Neural cell (in vitro differentiated cells): Measurements from ENCODE around the gene TSC1.

Experiments
- CTCF ChIP-seq: fragments of 450-650 bp; IDR thresholded peaks from 2 replicates; pipeline ENCODE4 v1.5.1; 2014; ENCODE audit warnings: antibody characterized with exemption, mild to moderate bottlenecking, moderate library complexity; ENCODE audit not compliant: poor library complexity, severe bottlenecking
- EP300 ChIP-seq: fragments of 450-650 bp; conservative IDR thresholded peaks from 2 replicates; pipeline ENCODE4 v1.6.1; 2014; ENCODE audit warnings: antibody characterized with exemption, mild to moderate bottlenecking, moderate library complexity; ENCODE audit not compliant: poor library complexity, severe bottlenecking
- MXI1 ChIP-seq: fragments of 450-650 bp; conservative IDR thresholded peaks from 2 replicates; pipeline ENCODE4 v1.6.1; 2014; ENCODE audit warnings: antibody characterized with exemption, mild to moderate bottlenecking; ENCODE audit not compliant: poor library complexity, severe bottlenecking
- POLR2AphosphoS5 ChIP-seq: IDR thresholded peaks from 2 replicates; pipeline ENCODE4 v1.6.1; 2012
- RAD21 ChIP-seq: fragments of 450-650 bp; conservative IDR thresholded peaks from 2 replicates; pipeline ENCODE4 v1.6.1; 2014; ENCODE audit warnings: antibody characterized with exemption, mild to moderate bottlenecking, moderate library complexity
- REST ChIP-seq: IDR thresholded peaks from 2 replicates; pipeline ENCODE4 v1.6.1; 2012; ENCODE audit warnings: borderline replicate concordance
- SMC3 ChIP-seq: fragments of 450-650 bp; conservative IDR thresholded peaks from 2 replicates; pipeline ENCODE4 v1.6.1; 2014; ENCODE audit warnings: antibody characterized with exemption, mild to moderate bottlenecking, moderate library complexity; ENCODE audit not compliant: poor library complexity
- TAF1 ChIP-seq: IDR thresholded peaks from 2 replicates; pipeline ENCODE4 v1.6.1; 2012; ENCODE audit warnings: low read depth

GRCh38 chr9:132846918-132847515, 97.4 kb downstream of the TSC1 start:
- no peak for TF ChIP-seq CTCF
- no peak for TF ChIP-seq POLR2AphosphoS5
- no peak for TF ChIP-seq TAF1
- TF ChIP-seq RAD21, result no peak
- TF ChIP-seq EP300, result no peak
- no peak for TF ChIP-seq SMC3
- no peak for TF ChIP-seq MXI1
- no peak for TF ChIP-seq REST
